HG03575 (cell line): ENCODE measurements around the gene GGNBP2.

Experiments used
- ATAC-seq: cut with Tn5 transposase; IDR thresholded peaks from one replicate; pipeline ENCODE4 v1.9.1; 2021; ENCODE audit not compliant: unreplicated experiment, insufficient number of reproducible peaks, low FRiP score; ENCODE audit errors: extremely low read depth

Gene GGNBP2

GRCh38 chr17:36511216-36511615 is 33.5 kb upstream of the GGNBP2 start:
- no peak for ATAC-seq

- no peak for ATAC-seq
These were observed 32.1 kb upstream of the GGNBP2 start for GRCh38 chr17:36512641-36513040.

GRCh38 chr17:36514856-36515255 is 29.9 kb upstream of the GGNBP2 start:
- no peak for ATAC-seq

- ATAC-seq, result no peak
These were observed 28.9 kb upstream of the GGNBP2 start for GRCh38 chr17:36515837-36516236.

- ATAC-seq, result no peak
These were observed 21.6 kb upstream of the GGNBP2 start for GRCh38 chr17:36523113-36523512.

GRCh38 chr17:36524428-36524876 is 20.3 kb upstream of the GGNBP2 start:
- no peak for ATAC-seq

GRCh38 chr17:36525113-36525512 is 19.6 kb upstream of the GGNBP2 start:
- ATAC-seq, result no peak

- ATAC-seq, result no peak
These were observed 18.8 kb upstream of the GGNBP2 start for GRCh38 chr17:36525888-36526287.

GRCh38 chr17:36527621-36528250 is 17.0 kb upstream of the GGNBP2 start:
- ATAC-seq, result no peak

GRCh38 chr17:36529121-36529520 is 15.6 kb upstream of the GGNBP2 start:
- no peak for ATAC-seq

GRCh38 chr17:36532435-36532975 is 12.2 kb upstream of the GGNBP2 start:
- no peak for ATAC-seq

GRCh38 chr17:36533935-36534839 is 10.5 kb upstream of the GGNBP2 start:
- no peak for ATAC-seq

- ATAC-seq, result no peak
These were observed 9.7 kb upstream of the GGNBP2 start, which contains the start of the genes MYO19 and PIGW for GRCh38 chr17:36534840-36535668. MYO19 (minus strand) TSS chr17:36534868; CDS start chr17:36532538, 2,330 bp downstream. PIGW (plus strand) TSS chr17:36534987; CDS start chr17:36537102, 2,115 bp downstream.

- ATAC-seq, result no peak
These were observed 9.0 kb upstream of the GGNBP2 start for GRCh38 chr17:36535669-36536081.

GRCh38 chr17:36540696-36541095 is 4.0 kb upstream of the GGNBP2 start:
- ATAC-seq, result no peak

GRCh38 chr17:36542755-36543154 is 2.0 kb upstream of the GGNBP2 start:
- no peak for ATAC-seq

GRCh38 chr17:36544044-36544306 is 744 bp upstream of the GGNBP2 start:
- ATAC-seq, result no peak

- no peak for ATAC-seq
These were observed 352 bp downstream of the GGNBP2 start for GRCh38 chr17:36545077-36545464.
